ENCODE measurements around the gene SYPL2.
A peak's percentile ranks its signal among the peaks of the same experiment; 100 is the strongest.
"Not testable (repeated sequence)": the region's sequence is repeated elsewhere in the genome, so short reads cannot be mapped to it uniquely, and the experiment has no call there.

SYPL2 gene

GRCh38 chr1:109466452-109467300 is at the start of gene SYPL2:
TSS of gene SYPL2 (plus strand) at chr1:109466546. CDS start at chr1:109466844, 298 bp downstream.
- no peak for DNase-seq (ENCODE audit: low spot score)

- no peak for DNase-seq (ENCODE audit: low spot score)
Measured at GRCh38 chr1:109423498-109423897, 42.8 kb upstream of the SYPL2 start.

- peak; percentile 66 for DNase-seq (ENCODE audit: low spot score)
Measured at GRCh38 chr1:109425391-109426280, 40.7 kb upstream of the SYPL2 start.

GRCh38 chr1:109426281-109427170 is 39.8 kb upstream of the SYPL2 start, which contains the start of gene PSMA5:
TSS of gene PSMA5 (minus strand) at chr1:109426448. CDS start at chr1:109426330, 118 bp downstream.
- peak; percentile 98 for DNase-seq (ENCODE audit: low spot score)

GRCh38 chr1:109427171-109427467 is 39.2 kb upstream of the SYPL2 start:
- DNase-seq (ENCODE audit: low spot score) = no peak

- DNase-seq (ENCODE audit: low spot score) = no peak
Measured at GRCh38 chr1:109432336-109432735, 34.0 kb upstream of the SYPL2 start.

- DNase-seq (ENCODE audit: low spot score) = no peak
Measured at GRCh38 chr1:109433322-109433721, 33.0 kb upstream of the SYPL2 start.

- DNase-seq (ENCODE audit: low spot score) = no peak
Measured at GRCh38 chr1:109434484-109434883, 31.9 kb upstream of the SYPL2 start.

- peak; percentile 78 for DNase-seq (ENCODE audit: low spot score)
Measured at GRCh38 chr1:109438798-109439297, 27.5 kb upstream of the SYPL2 start.

GRCh38 chr1:109441069-109441468 is 25.3 kb upstream of the SYPL2 start:
- DNase-seq (ENCODE audit: low spot score) = no peak

GRCh38 chr1:109443476-109443875 is 22.9 kb upstream of the SYPL2 start:
- no peak for DNase-seq (ENCODE audit: low spot score)

- DNase-seq (ENCODE audit: low spot score) = no peak
Measured at GRCh38 chr1:109444346-109444745, 22.0 kb upstream of the SYPL2 start.

- DNase-seq (ENCODE audit: low spot score) = not testable (repeated sequence)
Measured at GRCh38 chr1:109445949-109446695, 20.2 kb upstream of the SYPL2 start.

- DNase-seq (ENCODE audit: low spot score) = no peak
Measured at GRCh38 chr1:109447524-109447923, 18.8 kb upstream of the SYPL2 start.

GRCh38 chr1:109454497-109455133 is 11.7 kb upstream of the SYPL2 start:
- no peak for DNase-seq (ENCODE audit: low spot score)

GRCh38 chr1:109457819-109458218 is 8.5 kb upstream of the SYPL2 start:
- no peak for DNase-seq (ENCODE audit: low spot score)

GRCh38 chr1:109466125-109466451 is 258 bp upstream of the SYPL2 start:
- DNase-seq (ENCODE audit: low spot score) = no peak

GRCh38 chr1:109467301-109467777 is 993 bp downstream of the SYPL2 start:
- no peak for DNase-seq (ENCODE audit: low spot score)

GRCh38 chr1:109468061-109468460 is 1.7 kb downstream of the SYPL2 start:
- DNase-seq (ENCODE audit: low spot score) = no peak

- no peak for DNase-seq (ENCODE audit: low spot score)
Measured at GRCh38 chr1:109468903-109469302, 2.6 kb downstream of the SYPL2 start.

GRCh38 chr1:109470245-109470644 is 3.9 kb downstream of the SYPL2 start:
- DNase-seq (ENCODE audit: low spot score) = no peak

Data from kidney capillary endothelial cell (primary cell).